GM21737 (cell line): ENCODE results near the gene CAPN12.

Experiments
- ATAC-seq: cut with Tn5 transposase; IDR thresholded peaks from one replicate; pipeline ENCODE4 v1.9.1; 2021; ENCODE audit warnings: mild to moderate bottlenecking, moderate library complexity; ENCODE audit not compliant: unreplicated experiment

CAPN12 gene

GRCh38 chr19:38727306-38727867 is 16.9 kb downstream of the CAPN12 start:
- ATAC-seq: no peak

- no peak for ATAC-seq
These were observed 17.4 kb downstream of the CAPN12 start for GRCh38 chr19:38726761-38727301.

- no peak for ATAC-seq
These were observed 18.0 kb downstream of the CAPN12 start for GRCh38 chr19:38726284-38726673.

GRCh38 chr19:38725469-38726283 is 18.6 kb downstream of the CAPN12 start:
- ATAC-seq: no peak

GRCh38 chr19:38723990-38724854 is 20.1 kb downstream of the CAPN12 start:
- ATAC-seq: no peak

- no peak for ATAC-seq
These were observed 20.7 kb downstream of the CAPN12 start for GRCh38 chr19:38723606-38723965.

GRCh38 chr19:38722947-38723605 is 21.2 kb downstream of the CAPN12 start:
- no peak for ATAC-seq

- no peak for ATAC-seq
These were observed 22.1 kb downstream of the CAPN12 start for GRCh38 chr19:38721979-38722773.

- ATAC-seq: no peak
These were observed 22.8 kb downstream of the CAPN12 start for GRCh38 chr19:38721496-38721895.

GRCh38 chr19:38720559-38721236 is 23.6 kb downstream of the CAPN12 start:
- no peak for ATAC-seq

GRCh38 chr19:38719761-38720558 is 24.3 kb downstream of the CAPN12 start:
- no peak for ATAC-seq

GRCh38 chr19:38718747-38719543 is 25.3 kb downstream of the CAPN12 start:
- ATAC-seq: no peak

GRCh38 chr19:38717855-38718254 is 26.4 kb downstream of the CAPN12 start:
- no peak for ATAC-seq

- ATAC-seq: no peak
These were observed 27.2 kb downstream of the CAPN12 start for GRCh38 chr19:38717051-38717450.

GRCh38 chr19:38715555-38715954 is 28.7 kb downstream of the CAPN12 start:
- no peak for ATAC-seq

- ATAC-seq: no peak
These were observed 29.9 kb downstream of the CAPN12 start for GRCh38 chr19:38714354-38714778.

GRCh38 chr19:38713865-38714264 is 30.4 kb downstream of the CAPN12 start:
- no peak for ATAC-seq

- no peak for ATAC-seq
These were observed 31.0 kb downstream of the CAPN12 start for GRCh38 chr19:38713227-38713649.
